Mesendoderm (in vitro differentiated cells): Measurements from ENCODE around the gene RREB1.

Source experiments
- DNase-seq: peaks from one replicate; pipeline ENCODE4 v3.0.0; 2013
- H2AK5ac ChIP-seq: 2 replicates; pipeline ENCODE4 v1.6.1; 2013; ENCODE audit warnings: low read length, inconsistent platforms
- H2BK120ac ChIP-seq: 2 replicates; pipeline ENCODE4 v1.6.1; 2013; ENCODE audit warnings: low read depth, mild to moderate bottlenecking, low read length, moderate library complexity, mixed read lengths
- H2BK15ac ChIP-seq: replicated peaks from 2 replicates; pipeline ENCODE4 v1.6.1; 2013; ENCODE audit warnings: low read depth, mild to moderate bottlenecking, moderate library complexity
- H2BK5ac ChIP-seq: 2 replicates; pipeline ENCODE4 v1.6.1; 2013; ENCODE audit warnings: low read length, inconsistent platforms
- H3K18ac ChIP-seq: 2 replicates; pipeline ENCODE4 v1.6.1; 2013; ENCODE audit warnings: mild to moderate bottlenecking, low read length, mixed read lengths
- H3K23ac ChIP-seq: one replicate; pipeline ENCODE4 v1.6.1; 2013; ENCODE audit warnings: low read length
- H3K27ac ChIP-seq: 2 replicates; pipeline ENCODE4 v1.5.1; 2013; ENCODE audit warnings: low read depth, mild to moderate bottlenecking, inconsistent platforms, low read length, moderate library complexity
- H3K27me3 ChIP-seq: 2 replicates; pipeline ENCODE4 v1.6.1; 2013; ENCODE audit warnings: low read length, control low read depth, mild to moderate bottlenecking, inconsistent platforms; ENCODE audit not compliant: insufficient read depth, poor library complexity
- H3K36me3 ChIP-seq: 2 replicates; pipeline ENCODE4 v1.6.1; 2013; ENCODE audit warnings: low read length, inconsistent platforms; ENCODE audit not compliant: control insufficient read depth, insufficient read depth
- H3K4ac ChIP-seq: one replicate; pipeline ENCODE4 v1.6.1; 2013; ENCODE audit warnings: low read depth, mild to moderate bottlenecking, low read length, moderate library complexity
- H3K4me1 ChIP-seq: 2 replicates; pipeline ENCODE4 v1.6.1; 2013; ENCODE audit warnings: low read depth, low read length, inconsistent platforms; ENCODE audit not compliant: control insufficient read depth
- H3K4me2 ChIP-seq: 2 replicates; pipeline ENCODE4 v1.6.1; 2013; ENCODE audit warnings: low read length
- H3K4me3 ChIP-seq: 2 replicates; pipeline ENCODE4 v1.5.1; 2013; ENCODE audit warnings: mild to moderate bottlenecking, low read length
- H3K56ac ChIP-seq: one replicate; pipeline ENCODE4 v1.6.1; 2013; ENCODE audit warnings: low read length
- H3K79me1 ChIP-seq: 2 replicates; pipeline ENCODE4 v1.6.1; 2013; ENCODE audit warnings: low read length, inconsistent platforms
- H3K79me2 ChIP-seq: 2 replicates; pipeline ENCODE4 v1.6.1; 2013; ENCODE audit warnings: mild to moderate bottlenecking, low read length; ENCODE audit not compliant: control insufficient read depth, insufficient read depth
- H3K9ac ChIP-seq: 2 replicates; pipeline ENCODE4 v1.6.1; 2013; ENCODE audit warnings: low read length, inconsistent platforms
- H4K5ac ChIP-seq: one replicate; pipeline ENCODE4 v1.6.1; 2013; ENCODE audit warnings: low read length
- H4K8ac ChIP-seq: one replicate; pipeline ENCODE4 v1.6.1; 2013; ENCODE audit warnings: low read depth, mild to moderate bottlenecking, control low read depth, low read length, moderate library complexity
- WGBS: extraction: QIAGEN DNeasy Blood & Tissue Kit; methylation state at CpG from one replicate; pipeline ENCODE4 v1.1.7; 2013; ENCODE audit warnings: low lambda C conversion rate, missing lambda C conversion rate; ENCODE audit not compliant: insufficient coverage; ENCODE audit errors: extremely low coverage; 5-methylcytosine and 5-hydroxymethylcytosine counted together

RREB1 gene

GRCh38 chr6:7135755-7136154 is 28.0 kb downstream of the RREB1 start:
- no peak overlapping the region for H2AK5ac ChIP-seq
- peaks cover 26% of the 10 kb centered on the region for H3K79me1 ChIP-seq
- no peak overlapping the region for H4K8ac ChIP-seq
- H2BK5ac ChIP-seq: no peak overlapping the region
- H3K18ac ChIP-seq: no peak overlapping the region
- no peak overlapping the region for H3K9ac ChIP-seq
- no peak overlapping the region for H3K4me2 ChIP-seq
- no peak overlapping the region for H4K5ac ChIP-seq
- no peak overlapping the region for H3K4ac ChIP-seq
- no peak overlapping the region for H3K23ac ChIP-seq
- H3K4me1 ChIP-seq: peaks cover 10% of the 10 kb centered on the region
- DNase-seq: no peak
- no peaks in the 10 kb centered on the region for H3K36me3 ChIP-seq
- no peak overlapping the region for H3K56ac ChIP-seq
- H3K79me2 ChIP-seq: peaks cover 38% of the 10 kb centered on the region
- H2BK15ac ChIP-seq: no peak overlapping the region
- no peak overlapping the region for H3K4me3 ChIP-seq
- no peaks in the 10 kb centered on the region for H3K27me3 ChIP-seq
- no peak overlapping the region for H2BK120ac ChIP-seq
- no peak overlapping the region for H3K27ac ChIP-seq

- H3K27me3 ChIP-seq: no peaks in the 10 kb centered on the region
- H3K79me1 ChIP-seq: peaks cover 26% of the 10 kb centered on the region
- no peak overlapping the region for H3K27ac ChIP-seq
- no peak overlapping the region for H4K8ac ChIP-seq
- DNase-seq: peak; percentile 57
- peaks cover 13% of the 10 kb centered on the region for H3K4me1 ChIP-seq
- no peak overlapping the region for H2BK120ac ChIP-seq
- peak overlapping the region; percentile 19 for H2AK5ac ChIP-seq
- no peak overlapping the region for H3K4ac ChIP-seq
- no peaks in the 10 kb centered on the region for H3K36me3 ChIP-seq
- peak overlapping the region; percentile 44 for H3K56ac ChIP-seq
- H3K9ac ChIP-seq: peak overlapping the region; percentile 24
- peaks cover 38% of the 10 kb centered on the region for H3K79me2 ChIP-seq
- H3K4me3 ChIP-seq: no peak overlapping the region
- no peak overlapping the region for H3K23ac ChIP-seq
- H3K18ac ChIP-seq: no peak overlapping the region
- no peak overlapping the region for H2BK5ac ChIP-seq
- no peak overlapping the region for H2BK15ac ChIP-seq
- no peak overlapping the region for H3K4me2 ChIP-seq
- H4K5ac ChIP-seq: peak overlapping the region; percentile 59
- WGBS: no CpG with 5 or more reads among the region's 8 CpGs
Observed at GRCh38 chr6:7136859-7137334, 29.1 kb downstream of the RREB1 start.

- no peak overlapping the region for H3K18ac ChIP-seq
- no peak overlapping the region for H3K4me3 ChIP-seq
- peak overlapping the region; percentile 44 for H3K56ac ChIP-seq
- H4K8ac ChIP-seq: no peak overlapping the region
- H3K9ac ChIP-seq: peak overlapping the region; percentile 24
- H3K79me1 ChIP-seq: peaks cover 27% of the 10 kb centered on the region
- peaks cover 39% of the 10 kb centered on the region for H3K79me2 ChIP-seq
- peak overlapping the region; percentile 59 for H4K5ac ChIP-seq
- no peak overlapping the region for H2BK15ac ChIP-seq
- no peak overlapping the region for H3K23ac ChIP-seq
- peaks cover 13% of the 10 kb centered on the region for H3K4me1 ChIP-seq
- WGBS: no CpG with 5 or more reads among the region's 11 CpGs
- no peak overlapping the region for H3K4me2 ChIP-seq
- H2BK120ac ChIP-seq: no peak overlapping the region
- no peak overlapping the region for H3K4ac ChIP-seq
- H2BK5ac ChIP-seq: no peak overlapping the region
- peak; percentile 76 for DNase-seq
- no peak overlapping the region for H3K27ac ChIP-seq
- no peaks in the 10 kb centered on the region for H3K27me3 ChIP-seq
- H3K36me3 ChIP-seq: no peaks in the 10 kb centered on the region
- peak overlapping the region; percentile 19 for H2AK5ac ChIP-seq
Observed at GRCh38 chr6:7137335-7138045, 29.7 kb downstream of the RREB1 start.

GRCh38 chr6:7138046-7138531 is 30.3 kb downstream of the RREB1 start:
- peaks cover 25% of the 10 kb centered on the region for H3K79me1 ChIP-seq
- H3K27ac ChIP-seq: no peak overlapping the region
- H2BK15ac ChIP-seq: peak overlapping the region; percentile 15
- H4K5ac ChIP-seq: no peak overlapping the region
- H2BK120ac ChIP-seq: no peak overlapping the region
- H2AK5ac ChIP-seq: no peak overlapping the region
- no peaks in the 10 kb centered on the region for H3K36me3 ChIP-seq
- no CpG with 5 or more reads among the region's 2 CpGs for WGBS
- H3K9ac ChIP-seq: no peak overlapping the region
- H3K23ac ChIP-seq: no peak overlapping the region
- no peak overlapping the region for H3K18ac ChIP-seq
- H2BK5ac ChIP-seq: no peak overlapping the region
- H3K56ac ChIP-seq: no peak overlapping the region
- peaks cover 38% of the 10 kb centered on the region for H3K79me2 ChIP-seq
- H3K4me2 ChIP-seq: no peak overlapping the region
- H3K4me3 ChIP-seq: no peak overlapping the region
- DNase-seq: no peak
- H3K27me3 ChIP-seq: no peaks in the 10 kb centered on the region
- H3K4ac ChIP-seq: no peak overlapping the region
- H3K4me1 ChIP-seq: peaks cover 13% of the 10 kb centered on the region
- no peak overlapping the region for H4K8ac ChIP-seq

- Histone ChIP-seq H3K56ac (no peak overlapping the region), H3K23ac (no peak overlapping the region), H3K4me1 (peaks cover 16% of the 10 kb centered on the region), H3K9ac (no peak overlapping the region), H3K79me1 (peaks cover 26% of the 10 kb centered on the region), H3K79me2 (peaks cover 38% of the 10 kb centered on the region), H3K4ac (no peak overlapping the region), H3K27me3 (no peaks in the 10 kb centered on the region), H4K8ac (no peak overlapping the region), H4K5ac (no peak overlapping the region), H3K36me3 (no peaks in the 10 kb centered on the region), H2AK5ac (no peak overlapping the region), H3K27ac (no peak overlapping the region), H3K4me3 (no peak overlapping the region), H3K4me2 (no peak overlapping the region), H2BK5ac (no peak overlapping the region), H3K18ac (no peak overlapping the region), H2BK15ac (no peak overlapping the region), H2BK120ac (no peak overlapping the region)
- no CpG with 5 or more reads among the region's 1 CpG for WGBS
- DNase-seq: peak; percentile 93
Observed at GRCh38 chr6:7138921-7139358, 31.2 kb downstream of the RREB1 start.
